Neural cell (in vitro differentiated cells): ENCODE results near the gene PANK2. TPM values are rescaled to one million over a fixed set of nuclear protein-coding genes. Genes with fewer than 3 reads are reported as not detected.
"Not testable (repeated sequence)": the region's sequence is repeated elsewhere in the genome, so short reads cannot be mapped to it uniquely, and the experiment has no call there.

ENCODE experiments used
- H2AFZ ChIP-seq: fragments of 200-600, 300-800 bp; sonication (generic), shearing (Covaris generic); 2 replicates; pipeline ENCODE4 v1.6.0; 2014; ENCODE audit warnings: low read depth, mild to moderate bottlenecking, antibody characterized with exemption, low read length, moderate library complexity
- H3F3A ChIP-seq: fragments of 200-600 bp; shearing (Covaris generic); 2 replicates; pipeline ENCODE4 v1.6.1; 2016; ENCODE audit warnings: mild to moderate bottlenecking, moderate library complexity, mixed read lengths, antibody characterized with exemption, low read length; ENCODE audit not compliant: insufficient read depth, poor library complexity, severe bottlenecking
- H3K27ac ChIP-seq: fragments of 200-600, 300-800 bp; sonication (generic), shearing (Covaris generic); 2 replicates; pipeline ENCODE4 v1.5.1; 2014; ENCODE audit warnings: mild to moderate bottlenecking, low read length, moderate library complexity
- H3K27me3 ChIP-seq: fragments of 300-800, 200-600 bp; sonication (generic), shearing (Covaris generic); 2 replicates; pipeline ENCODE4 v1.6.0; 2014; ENCODE audit warnings: mild to moderate bottlenecking, low read depth, low read length, moderate library complexity; ENCODE audit not compliant: insufficient read depth
- H3K36me3 ChIP-seq: fragments of 300-800, 200-600 bp; sonication (generic), shearing (Covaris generic); 2 replicates; pipeline ENCODE4 v1.5.1; 2014; ENCODE audit warnings: mild to moderate bottlenecking, antibody characterized with exemption, low read length, moderate library complexity; ENCODE audit not compliant: insufficient read depth
- H3K4me2 ChIP-seq: fragments of 300-800, 200-600 bp; sonication (generic), shearing (Covaris generic); 2 replicates; pipeline ENCODE4 v1.6.0; 2014; ENCODE audit warnings: mild to moderate bottlenecking, low read length
- H3K4me3 ChIP-seq: fragments of 300-800, 200-600 bp; sonication (generic), shearing (Covaris generic); 2 replicates; pipeline ENCODE4 v1.5.1; 2014; ENCODE audit warnings: mild to moderate bottlenecking, low read length, moderate library complexity
- H3K79me2 ChIP-seq: fragments of 200-600 bp; shearing (Covaris generic); replicated peaks from 2 replicates; pipeline ENCODE4 v1.6.0; 2014; ENCODE audit warnings: mild to moderate bottlenecking, low read length, moderate library complexity; ENCODE audit not compliant: insufficient read depth
- H3K9ac ChIP-seq: fragments of 300-800, 200-600 bp; sonication (generic), shearing (Covaris generic); 2 replicates; pipeline ENCODE4 v1.6.1; 2016; ENCODE audit warnings: mild to moderate bottlenecking, low read length, mixed read lengths
- H3K9me2 ChIP-seq: fragments of 200-600 bp; shearing (Covaris generic); 2 replicates; pipeline ENCODE4 v1.6.1; 2016; ENCODE audit warnings: mild to moderate bottlenecking, low read length, mixed read lengths; ENCODE audit not compliant: insufficient read depth
- H3K9me3 ChIP-seq: fragments of 200-600, 300-800 bp; sonication (generic), shearing (Covaris generic); 2 replicates; pipeline ENCODE4 v1.6.1; 2016; ENCODE audit warnings: mild to moderate bottlenecking, mixed run types, low read length, moderate library complexity, mixed read lengths
- H4K20me1 ChIP-seq: fragments of 200-600 bp; shearing (Covaris generic); 2 replicates; pipeline ENCODE4 v1.6.1; 2016; ENCODE audit warnings: mild to moderate bottlenecking, mixed run types; ENCODE audit not compliant: insufficient read depth
- EP300 ChIP-seq: fragments of 450-650 bp; conservative IDR thresholded peaks from 2 replicates; pipeline ENCODE4 v1.6.1; 2014; ENCODE audit warnings: antibody characterized with exemption, mild to moderate bottlenecking, moderate library complexity; ENCODE audit not compliant: poor library complexity, severe bottlenecking
- EZH2 ChIP-seq: fragments of 200-600, 300-800 bp; shearing (Covaris generic), sonication (generic); IDR thresholded peaks from 2 replicates; pipeline ENCODE4 v1.6.1; 2014; ENCODE audit warnings: antibody characterized with exemption, low read length, borderline replicate concordance, mild to moderate bottlenecking; ENCODE audit not compliant: insufficient read depth, poor library complexity, severe bottlenecking
- MXI1 ChIP-seq: fragments of 450-650 bp; conservative IDR thresholded peaks from 2 replicates; pipeline ENCODE4 v1.6.1; 2014; ENCODE audit warnings: antibody characterized with exemption, mild to moderate bottlenecking; ENCODE audit not compliant: poor library complexity, severe bottlenecking
- POLR2AphosphoS5 ChIP-seq: IDR thresholded peaks from 2 replicates; pipeline ENCODE4 v1.6.1; 2012
- RAD21 ChIP-seq: fragments of 450-650 bp; conservative IDR thresholded peaks from 2 replicates; pipeline ENCODE4 v1.6.1; 2014; ENCODE audit warnings: antibody characterized with exemption, mild to moderate bottlenecking, moderate library complexity
- SMC3 ChIP-seq: fragments of 450-650 bp; conservative IDR thresholded peaks from 2 replicates; pipeline ENCODE4 v1.6.1; 2014; ENCODE audit warnings: antibody characterized with exemption, mild to moderate bottlenecking, moderate library complexity; ENCODE audit not compliant: poor library complexity
- TAF1 ChIP-seq: IDR thresholded peaks from 2 replicates; pipeline ENCODE4 v1.6.1; 2012; ENCODE audit warnings: low read depth
- polyA plus RNA-seq: library from polyadenylated mRNA; depleted of rRNA; stranded (reverse); fragments of >200 nt; gene quantifications from 2 replicates; pipeline ENCODE4 v1.2.3, GENCODE V29; 2014
- TF ChIP-seq, protein P1 (sequence below): fragments of 450-650 bp; IDR thresholded peaks from 2 replicates; pipeline ENCODE4 v1.5.1; 2014; ENCODE audit warnings: antibody characterized with exemption, mild to moderate bottlenecking, moderate library complexity; ENCODE audit not compliant: poor library complexity, severe bottlenecking
- TF ChIP-seq, protein P2 (sequence below): IDR thresholded peaks from 2 replicates; pipeline ENCODE4 v1.6.1; 2012; ENCODE audit warnings: borderline replicate concordance

PANK2 gene
- polyA plus RNA-seq, 1 donor from 2014 or later: 41.7 TPM

DNA sequence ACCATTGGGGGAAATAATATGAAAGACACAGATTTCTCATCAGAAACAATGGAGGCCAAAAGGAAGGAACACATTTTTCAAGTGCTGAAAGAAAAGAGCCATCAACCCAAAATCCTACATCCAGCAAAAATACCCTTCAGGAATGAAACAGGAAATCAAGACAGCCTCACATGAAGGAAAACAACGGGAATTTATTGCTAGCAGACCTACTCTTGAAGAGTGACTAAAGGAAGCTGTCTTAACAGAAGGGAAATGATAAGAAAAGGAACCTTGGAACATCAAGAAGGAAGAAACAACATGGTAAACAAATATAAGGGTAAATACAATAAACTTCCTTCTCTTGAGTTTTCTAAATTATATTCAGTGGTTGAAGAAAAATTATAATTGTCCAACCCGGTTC, 82.0 kb downstream of the PANK2 start:
- Histone ChIP-seq H3K4me3 (no peak overlapping the region), H3K79me2 (peaks cover 65% of the 10 kb centered on the region)
- no peak for TF ChIP-seq TAF1
- TF ChIP-seq, protein P1, sequence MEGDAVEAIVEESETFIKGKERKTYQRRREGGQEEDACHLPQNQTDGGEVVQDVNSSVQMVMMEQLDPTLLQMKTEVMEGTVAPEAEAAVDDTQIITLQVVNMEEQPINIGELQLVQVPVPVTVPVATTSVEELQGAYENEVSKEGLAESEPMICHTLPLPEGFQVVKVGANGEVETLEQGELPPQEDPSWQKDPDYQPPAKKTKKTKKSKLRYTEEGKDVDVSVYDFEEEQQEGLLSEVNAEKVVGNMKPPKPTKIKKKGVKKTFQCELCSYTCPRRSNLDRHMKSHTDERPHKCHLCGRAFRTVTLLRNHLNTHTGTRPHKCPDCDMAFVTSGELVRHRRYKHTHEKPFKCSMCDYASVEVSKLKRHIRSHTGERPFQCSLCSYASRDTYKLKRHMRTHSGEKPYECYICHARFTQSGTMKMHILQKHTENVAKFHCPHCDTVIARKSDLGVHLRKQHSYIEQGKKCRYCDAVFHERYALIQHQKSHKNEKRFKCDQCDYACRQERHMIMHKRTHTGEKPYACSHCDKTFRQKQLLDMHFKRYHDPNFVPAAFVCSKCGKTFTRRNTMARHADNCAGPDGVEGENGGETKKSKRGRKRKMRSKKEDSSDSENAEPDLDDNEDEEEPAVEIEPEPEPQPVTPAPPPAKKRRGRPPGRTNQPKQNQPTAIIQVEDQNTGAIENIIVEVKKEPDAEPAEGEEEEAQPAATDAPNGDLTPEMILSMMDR: no peak
- TF ChIP-seq EP300: no peak
- no peak for TF ChIP-seq RAD21
- TF ChIP-seq POLR2AphosphoS5: no peak
- TF ChIP-seq, protein P2, sequence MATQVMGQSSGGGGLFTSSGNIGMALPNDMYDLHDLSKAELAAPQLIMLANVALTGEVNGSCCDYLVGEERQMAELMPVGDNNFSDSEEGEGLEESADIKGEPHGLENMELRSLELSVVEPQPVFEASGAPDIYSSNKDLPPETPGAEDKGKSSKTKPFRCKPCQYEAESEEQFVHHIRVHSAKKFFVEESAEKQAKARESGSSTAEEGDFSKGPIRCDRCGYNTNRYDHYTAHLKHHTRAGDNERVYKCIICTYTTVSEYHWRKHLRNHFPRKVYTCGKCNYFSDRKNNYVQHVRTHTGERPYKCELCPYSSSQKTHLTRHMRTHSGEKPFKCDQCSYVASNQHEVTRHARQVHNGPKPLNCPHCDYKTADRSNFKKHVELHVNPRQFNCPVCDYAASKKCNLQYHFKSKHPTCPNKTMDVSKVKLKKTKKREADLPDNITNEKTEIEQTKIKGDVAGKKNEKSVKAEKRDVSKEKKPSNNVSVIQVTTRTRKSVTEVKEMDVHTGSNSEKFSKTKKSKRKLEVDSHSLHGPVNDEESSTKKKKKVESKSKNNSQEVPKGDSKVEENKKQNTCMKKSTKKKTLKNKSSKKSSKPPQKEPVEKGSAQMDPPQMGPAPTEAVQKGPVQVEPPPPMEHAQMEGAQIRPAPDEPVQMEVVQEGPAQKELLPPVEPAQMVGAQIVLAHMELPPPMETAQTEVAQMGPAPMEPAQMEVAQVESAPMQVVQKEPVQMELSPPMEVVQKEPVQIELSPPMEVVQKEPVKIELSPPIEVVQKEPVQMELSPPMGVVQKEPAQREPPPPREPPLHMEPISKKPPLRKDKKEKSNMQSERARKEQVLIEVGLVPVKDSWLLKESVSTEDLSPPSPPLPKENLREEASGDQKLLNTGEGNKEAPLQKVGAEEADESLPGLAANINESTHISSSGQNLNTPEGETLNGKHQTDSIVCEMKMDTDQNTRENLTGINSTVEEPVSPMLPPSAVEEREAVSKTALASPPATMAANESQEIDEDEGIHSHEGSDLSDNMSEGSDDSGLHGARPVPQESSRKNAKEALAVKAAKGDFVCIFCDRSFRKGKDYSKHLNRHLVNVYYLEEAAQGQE: no peak
- TF ChIP-seq SMC3: no peak
- no peak for TF ChIP-seq EZH2
- no peak for TF ChIP-seq MXI1

DNA sequence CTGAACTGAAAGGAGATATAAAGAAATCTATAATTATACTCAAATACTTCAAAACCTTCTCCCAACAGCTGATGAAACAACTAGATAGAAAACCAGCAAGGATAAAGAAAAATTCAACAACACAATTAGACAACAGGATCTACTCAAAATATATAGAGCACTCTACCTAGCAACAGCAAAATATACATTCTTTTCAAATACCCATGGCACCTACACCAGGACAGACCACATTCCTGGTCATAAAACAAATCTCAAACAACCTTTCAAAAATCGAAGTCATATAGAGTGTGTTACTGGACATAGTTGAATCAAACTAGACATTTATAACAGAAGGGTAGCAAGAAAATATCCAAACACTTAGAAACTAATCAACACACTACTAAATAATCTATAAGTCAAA, 83.0 kb downstream of the PANK2 start:
- no peak for TF ChIP-seq RAD21
- TF ChIP-seq, protein P1: no peak
- TF ChIP-seq MXI1: no peak
- TF ChIP-seq POLR2AphosphoS5: no peak
- no peak for TF ChIP-seq EP300
- no peak for TF ChIP-seq SMC3
- TF ChIP-seq, protein P2: no peak
- no peak overlapping the region for H3K4me3 ChIP-seq
- peaks cover 3% of the 10 kb centered on the region for H4K20me1 ChIP-seq

More for the DNA sequence above, 82.0 kb downstream of the PANK2 start:
- H4K20me1 ChIP-seq: peaks cover 3% of the 10 kb centered on the region
- H3K9me3 ChIP-seq: no peaks in the 10 kb centered on the region
- H3K27me3 ChIP-seq: no peaks in the 10 kb centered on the region
- H3K36me3 ChIP-seq: peaks cover 3% of the 10 kb centered on the region
- no peak overlapping the region for H3K9ac ChIP-seq
- H3K9me2 ChIP-seq: no peaks in the 10 kb centered on the region
- H3K4me2 ChIP-seq: no peak overlapping the region
- no peaks in the 10 kb centered on the region for H3F3A ChIP-seq
- no peak overlapping the region for H2AFZ ChIP-seq
- H3K27ac ChIP-seq: no peak overlapping the region

DNA sequence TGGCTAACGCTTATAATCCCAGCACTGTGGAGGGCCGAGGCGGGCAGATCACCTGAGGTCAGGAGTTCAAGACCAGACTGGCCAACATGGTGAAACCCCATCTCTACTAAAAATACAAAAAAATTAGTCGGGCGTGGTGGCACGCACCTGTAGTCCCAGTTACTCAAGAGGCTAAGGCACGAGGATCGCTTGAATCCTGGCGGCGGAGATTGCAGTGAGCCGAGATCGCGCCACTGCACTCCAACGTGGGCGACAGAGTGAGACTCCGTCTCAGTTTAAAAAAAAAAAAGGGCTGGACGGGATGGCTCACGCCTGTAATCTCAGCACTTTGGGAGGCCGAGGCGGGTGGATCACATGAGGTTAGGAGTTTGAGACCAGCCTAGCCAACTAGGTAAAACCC, 83.4 kb downstream of the PANK2 start:
- H3K4me3 ChIP-seq, H3K27me3 ChIP-seq, H3K9me2 ChIP-seq, H3K27ac ChIP-seq, H4K20me1 ChIP-seq, H3K9me3 ChIP-seq, H3K36me3 ChIP-seq, H2AFZ ChIP-seq, H3F3A ChIP-seq, H3K4me2 ChIP-seq, H3K9ac ChIP-seq: not testable (repeated sequence)
- H3K79me2 ChIP-seq: peaks cover 57% of the 10 kb centered on the region

More for the DNA sequence above, 83.0 kb downstream of the PANK2 start:
- Histone ChIP-seq H3K9me3 (no peaks in the 10 kb centered on the region), H3K9ac (no peak overlapping the region), H3K27me3 (no peaks in the 10 kb centered on the region), H3F3A (no peaks in the 10 kb centered on the region), H3K9me2 (no peaks in the 10 kb centered on the region), H3K79me2 (peaks cover 59% of the 10 kb centered on the region), H3K4me2 (no peak overlapping the region), H3K36me3 (no peaks in the 10 kb centered on the region), H2AFZ (no peak overlapping the region), H3K27ac (no peak overlapping the region)
